Omental fat pad (tissue), 4 donors: Measurements from ENCODE around the gene TRAK2. TPM values are rescaled to one million over a fixed set of nuclear protein-coding genes. Genes with fewer than 3 reads are reported as not detected.
"Not testable (repeated sequence)": the region's sequence is repeated elsewhere in the genome, so short reads cannot be mapped to it uniquely, and the experiment has no call there.

Source experiments
- ATAC-seq: fragments of 150-250 bp; one replicate; pipeline ENCODE4 v1.9.1; 2016; ENCODE audit warnings: mild to moderate bottlenecking, moderate library complexity; ENCODE audit not compliant: low FRiP score
- DNase-seq: peaks from one replicate; pipeline ENCODE4 v3.0.0-alpha.2; 2019; ENCODE audit warnings: low spot score
- total RNA-seq, 4 donors: library from RNA; depleted of rRNA; stranded (reverse); fragments of >200 nt; gene quantifications; one replicate each; pipeline ENCODE4 v1.1.0, GENCODE V29; 2016
- TF ChIP-seq, protein P1 (sequence below), 3 donors: fragments of 450-650 bp; IDR thresholded peaks; one replicate each; pipeline ENCODE4 v1.5.1; 2016 to 2017; ENCODE audit warnings: antibody characterized with exemption in 3 of 3, mild to moderate bottlenecking in 3 of 3, moderate library complexity in 2 of 3

TRAK2 gene
- total RNA-seq, 4 donors from 2014 or later, result 37.9 to 73.0 (median 52.9) TPM

DNA sequence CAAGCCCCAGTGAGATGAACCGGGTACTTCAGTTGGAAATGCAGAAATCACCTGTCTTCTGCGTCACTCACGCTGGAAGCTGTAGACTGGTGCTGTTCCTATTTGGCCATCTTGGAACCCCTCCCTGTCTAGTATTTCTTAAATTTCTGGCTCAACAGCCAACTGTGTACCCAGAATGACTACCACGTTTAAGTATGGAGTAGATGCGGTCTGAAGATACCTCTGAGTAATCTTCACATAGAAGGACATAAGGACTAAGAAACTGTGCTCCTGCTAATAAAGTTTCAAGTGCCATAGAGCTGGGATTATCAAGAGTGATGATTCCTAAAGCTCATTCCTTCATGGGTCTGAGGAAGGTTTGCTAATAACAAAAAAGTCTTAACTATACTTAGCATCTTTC, 20.4 kb downstream of the TRAK2 start:
- DNase-seq (no peak), ATAC-seq (no peak)
- TF ChIP-seq, protein P1, sequence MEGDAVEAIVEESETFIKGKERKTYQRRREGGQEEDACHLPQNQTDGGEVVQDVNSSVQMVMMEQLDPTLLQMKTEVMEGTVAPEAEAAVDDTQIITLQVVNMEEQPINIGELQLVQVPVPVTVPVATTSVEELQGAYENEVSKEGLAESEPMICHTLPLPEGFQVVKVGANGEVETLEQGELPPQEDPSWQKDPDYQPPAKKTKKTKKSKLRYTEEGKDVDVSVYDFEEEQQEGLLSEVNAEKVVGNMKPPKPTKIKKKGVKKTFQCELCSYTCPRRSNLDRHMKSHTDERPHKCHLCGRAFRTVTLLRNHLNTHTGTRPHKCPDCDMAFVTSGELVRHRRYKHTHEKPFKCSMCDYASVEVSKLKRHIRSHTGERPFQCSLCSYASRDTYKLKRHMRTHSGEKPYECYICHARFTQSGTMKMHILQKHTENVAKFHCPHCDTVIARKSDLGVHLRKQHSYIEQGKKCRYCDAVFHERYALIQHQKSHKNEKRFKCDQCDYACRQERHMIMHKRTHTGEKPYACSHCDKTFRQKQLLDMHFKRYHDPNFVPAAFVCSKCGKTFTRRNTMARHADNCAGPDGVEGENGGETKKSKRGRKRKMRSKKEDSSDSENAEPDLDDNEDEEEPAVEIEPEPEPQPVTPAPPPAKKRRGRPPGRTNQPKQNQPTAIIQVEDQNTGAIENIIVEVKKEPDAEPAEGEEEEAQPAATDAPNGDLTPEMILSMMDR (IDR thresholded peaks at IDR 0.05), result no peak

- DNase-seq, result not testable (repeated sequence)
Observed at GRCh38 chr2:201430322-201430721, 20.9 kb downstream of the TRAK2 start.

DNA sequence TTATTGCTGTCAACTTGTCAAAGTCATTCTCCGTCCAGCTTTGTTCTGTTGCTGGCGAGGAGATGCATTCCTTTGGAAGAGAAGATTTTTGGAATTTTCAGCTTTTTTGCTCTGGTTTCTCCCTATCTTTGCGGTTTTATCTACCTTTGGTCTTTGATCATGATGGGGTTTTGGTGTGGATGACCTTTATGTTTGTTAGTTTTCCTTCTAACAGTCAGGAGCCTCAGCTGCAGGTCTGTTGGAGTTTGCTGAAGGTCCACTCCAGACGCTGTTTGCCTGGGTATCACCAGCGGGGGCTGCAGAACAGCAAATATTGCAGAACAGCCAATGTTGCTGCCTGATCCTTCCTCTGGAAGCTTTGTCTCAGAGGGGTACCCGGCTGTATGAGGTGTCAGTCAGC, 21.4 kb downstream of the TRAK2 start:
- ATAC-seq, DNase-seq: not testable (repeated sequence)

More at GRCh38 chr2:201430322-201430721, 20.9 kb downstream of the TRAK2 start:
- not testable (repeated sequence) for ATAC-seq

- DNase-seq, ATAC-seq: not testable (repeated sequence)
Observed at GRCh38 chr2:201428366-201428765, 22.9 kb downstream of the TRAK2 start.

GRCh38 chr2:201425952-201426351, 25.3 kb downstream of the TRAK2 start:
- DNase-seq (no peak), ATAC-seq (no peak)
- TF ChIP-seq, protein P1 (IDR thresholded peaks at IDR 0.05), result no peak

- TF ChIP-seq, protein P1 (IDR thresholded peaks at IDR 0.05), result no peak
- peak; percentile 23 for ATAC-seq
Observed at GRCh38 chr2:201420442-201421113, 30.7 kb downstream of the TRAK2 start.

GRCh38 chr2:201419986-201420385, 31.3 kb downstream of the TRAK2 start:
- TF ChIP-seq, protein P1 (IDR thresholded peaks at IDR 0.05), result no peak
- ATAC-seq, result no peak
- no peak for DNase-seq

More at GRCh38 chr2:201420442-201421113, 30.7 kb downstream of the TRAK2 start:
- DNase-seq, result no peak

DNA sequence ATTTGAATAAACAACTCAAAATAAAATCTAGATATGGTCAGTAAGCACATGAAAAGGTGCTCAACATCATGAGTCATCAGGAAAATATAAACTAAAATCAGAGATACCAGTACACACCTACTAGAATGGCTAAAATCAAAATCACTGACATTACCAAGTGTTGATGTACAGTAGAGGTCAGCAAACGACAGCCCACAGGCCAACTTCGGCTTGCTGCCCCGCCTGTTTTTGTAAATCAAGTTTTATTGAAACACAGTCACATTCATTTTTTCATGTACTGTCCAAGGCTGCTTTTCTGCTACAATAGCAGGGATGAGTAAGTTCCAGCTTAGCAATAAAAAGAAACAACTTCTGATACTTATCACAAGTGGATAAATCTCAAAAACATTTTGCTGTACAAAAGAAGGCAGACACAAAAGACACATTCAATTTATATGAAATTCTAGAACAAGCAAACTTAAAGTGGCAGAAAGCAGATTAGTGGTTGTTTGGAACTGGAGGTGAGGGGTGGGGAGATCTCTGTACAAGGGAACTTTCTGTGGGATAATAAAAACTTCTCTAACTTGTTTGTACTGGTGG, 32.1 kb downstream of the TRAK2 start:
- DNase-seq (no peak), ATAC-seq (no peak)
- TF ChIP-seq, protein P1 (IDR thresholded peaks at IDR 0.05), result no peak
